ENCODE results near the gene SLC26A8.

DNA sequence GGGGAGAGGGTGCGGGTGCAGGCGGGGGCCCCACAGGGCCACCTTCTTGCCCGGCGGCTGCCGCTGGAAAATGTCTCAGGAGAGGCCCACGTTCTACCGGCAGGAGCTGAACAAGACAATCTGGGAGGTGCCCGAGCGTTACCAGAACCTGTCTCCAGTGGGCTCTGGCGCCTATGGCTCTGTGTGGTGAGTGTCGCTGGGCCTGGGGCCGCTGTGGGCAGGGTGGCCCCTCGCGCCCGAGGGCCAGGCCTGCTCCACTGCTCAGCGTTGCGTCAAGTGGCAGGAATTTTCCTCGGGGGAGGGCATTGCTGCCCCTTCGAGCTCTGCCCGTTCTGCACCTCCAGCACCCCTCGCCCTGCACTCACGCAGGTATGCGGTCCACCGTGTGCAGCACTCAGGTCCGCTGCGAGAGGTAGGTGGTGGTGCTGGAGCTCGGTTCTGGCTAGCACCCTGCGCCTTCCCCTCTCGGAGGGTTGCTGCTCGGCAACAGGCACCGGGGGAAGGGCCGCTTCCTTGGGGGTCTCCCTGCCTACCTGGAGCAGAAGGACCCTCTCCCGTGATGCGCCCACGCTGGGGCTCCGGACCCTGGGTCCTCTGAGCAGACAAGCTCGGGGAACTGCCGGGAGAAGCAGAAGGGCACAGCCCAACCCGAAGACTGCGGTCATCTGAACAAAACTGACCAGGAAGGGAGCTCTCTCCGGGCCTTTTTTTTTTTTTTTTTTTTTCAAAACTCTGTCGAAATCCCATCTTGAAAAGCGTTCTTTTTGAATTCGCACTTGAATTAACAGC is 3.8 kb upstream of the SLC26A8 start:
- no peak for TF ChIP-seq CTCF (IDR thresholded peaks at IDR 0.05)
- TF ChIP-seq POLR2AphosphoS5 (IDR thresholded peaks at IDR 0.05), result no peak

Data from esophagus muscularis mucosa (tissue), 3 donors.